ENCODE data around the gene IL17C. TPM values are rescaled to one million over a fixed set of nuclear protein-coding genes. Genes with fewer than 3 reads are reported as not detected.

Gene IL17C
- total RNA-seq, 2 donors from 2014 or later: not detected

DNA sequence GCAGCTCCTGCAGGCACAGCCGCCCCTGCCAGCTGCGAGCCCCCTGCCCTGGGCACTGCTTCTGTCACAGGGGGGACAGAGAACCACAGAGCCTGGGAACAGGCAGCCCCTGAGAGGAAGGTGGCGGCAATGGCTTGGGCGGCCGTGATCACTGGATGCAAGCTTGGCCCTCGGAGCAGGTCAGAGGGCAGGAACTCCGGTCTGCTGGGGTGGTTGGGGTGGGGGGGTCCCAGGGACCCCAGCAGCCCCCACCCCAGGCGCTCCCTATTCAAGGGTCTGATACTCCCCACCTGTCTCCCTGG, 14.3 kb downstream of the IL17C start:
- DNase-seq (ENCODE audit: low spot score): no peak
- Histone ChIP-seq H3K4me1 (peaks cover 0 to 29% of the 10 kb centered on the region in 2 donors), H3K9me3 (no peaks in the 10 kb centered on the region), H3K36me3 (peaks cover 7% of the 10 kb centered on the region), H3K4me3 (no peak overlapping the region), H3K27ac (no peak overlapping the region), H3K27me3 (no peaks in the 10 kb centered on the region)
- no peak for TF ChIP-seq CTCF (IDR thresholded peaks at IDR 0.05)

- no peak overlapping the region for H3K27ac ChIP-seq
- TF ChIP-seq CTCF (IDR thresholded peaks at IDR 0.05): no peak
- peaks cover 0 to 29% of the 10 kb centered on the region in 2 donors for H3K4me1 ChIP-seq
- DNase-seq (ENCODE audit: low spot score): no peak
- H3K36me3 ChIP-seq: peaks cover 11% of the 10 kb centered on the region
- H3K27me3 ChIP-seq: no peaks in the 10 kb centered on the region
- no peaks in the 10 kb centered on the region for H3K9me3 ChIP-seq
- no peak overlapping the region for H3K4me3 ChIP-seq
Observed at GRCh38 chr16:88653101-88653500, 14.7 kb downstream of the IL17C start.

GRCh38 chr16:88653596-88654362, 15.4 kb downstream of the IL17C start:
- no peaks in the 10 kb centered on the region for H3K27me3 ChIP-seq
- no peak for DNase-seq (ENCODE audit: low spot score)
- no peak overlapping the region for H3K4me3 ChIP-seq
- H3K9me3 ChIP-seq: no peaks in the 10 kb centered on the region
- peaks cover 0 to 29% of the 10 kb centered on the region in 2 donors for H3K4me1 ChIP-seq
- H3K36me3 ChIP-seq: peaks cover 12% of the 10 kb centered on the region
- TF ChIP-seq CTCF (IDR thresholded peaks at IDR 0.05): no peak
- no peak overlapping the region for H3K27ac ChIP-seq

- Histone ChIP-seq H3K27me3 (no peaks in the 10 kb centered on the region), H3K36me3 (peaks cover 12% of the 10 kb centered on the region), H3K4me1 (peaks cover 0 to 24% of the 10 kb centered on the region in 2 donors), H3K4me3 (no peak overlapping the region), H3K9me3 (no peaks in the 10 kb centered on the region), H3K27ac (no peak overlapping the region)
- no peak for DNase-seq (ENCODE audit: low spot score)
- TF ChIP-seq CTCF (IDR thresholded peaks at IDR 0.05): no peak
Observed at GRCh38 chr16:88654363-88655052, 16.1 kb downstream of the IL17C start.

DNA sequence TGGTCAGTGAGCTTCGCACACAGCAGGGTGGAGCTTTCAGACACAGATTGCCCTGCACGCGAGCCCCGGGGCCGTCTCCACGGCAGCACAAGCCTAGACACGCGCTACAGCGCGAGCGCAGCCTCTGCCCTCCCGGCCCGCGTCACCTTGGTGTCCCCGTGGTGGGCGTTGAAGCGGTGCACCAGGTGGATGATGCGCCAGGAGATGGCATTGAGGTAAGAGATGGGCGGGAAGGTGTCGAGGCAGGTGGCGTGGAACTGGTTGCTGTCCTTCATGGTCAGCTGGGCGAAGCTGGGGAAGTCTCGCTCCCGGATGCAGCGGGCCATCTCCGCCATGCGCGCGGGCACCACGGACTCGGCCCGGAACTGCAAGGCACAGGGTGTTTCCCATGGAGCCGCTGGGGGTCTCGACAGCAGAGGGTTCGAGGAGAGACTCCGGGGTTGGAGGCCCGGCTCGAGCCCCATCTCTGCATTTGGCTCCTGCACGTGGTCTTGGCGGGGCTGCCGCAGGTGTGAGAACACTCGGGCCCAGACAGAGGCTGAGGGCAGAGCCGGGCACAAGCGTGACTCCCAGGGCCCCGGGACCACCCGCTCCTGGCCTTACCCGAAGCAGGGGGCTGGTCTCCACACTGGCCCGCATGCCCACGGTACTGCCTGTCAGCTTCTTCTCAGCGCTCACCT, 16.8 kb downstream of the IL17C start:
- Histone ChIP-seq H3K27ac (no peak overlapping the region), H3K36me3 (peaks cover 12% of the 10 kb centered on the region), H3K27me3 (no peaks in the 10 kb centered on the region), H3K9me3 (no peaks in the 10 kb centered on the region), H3K4me1 (peaks cover 0 to 18% of the 10 kb centered on the region in 2 donors), H3K4me3 (no peak overlapping the region)
- TF ChIP-seq CTCF (IDR thresholded peaks at IDR 0.05): no peak
- no peak for DNase-seq (ENCODE audit: low spot score)

All from right atrium auricular region (tissue), 2 donors.